Measurements from ENCODE around the gene ZNF622.

ZNF622 gene

GRCh38 chr5:16505140-16505891, 39.7 kb upstream of the ZNF622 start:
- no peak overlapping the region for H3K4me3 ChIP-seq (ENCODE audit: low read depth, low read length)
- TF ChIP-seq CTCF (IDR thresholded peaks at IDR 0.05; ENCODE audit: low read depth, low read length) = no peak
- in situ Hi-C loops (cut with HindIII; ENCODE audit: low sequenced_read_pairs) = no loop called here
- DNase-seq (ENCODE audit: low read depth, low spot score) = no peak

GRCh38 chr5:16504571-16504970, 39.0 kb upstream of the ZNF622 start:
- TF ChIP-seq CTCF (IDR thresholded peaks at IDR 0.05; ENCODE audit: low read depth, low read length) = no peak
- no peak for DNase-seq (ENCODE audit: low read depth, low spot score)
- no peak overlapping the region for H3K4me3 ChIP-seq (ENCODE audit: low read depth, low read length)
- in situ Hi-C loops (cut with HindIII; ENCODE audit: low sequenced_read_pairs) = no loop called here

- no peak for DNase-seq (ENCODE audit: low read depth, low spot score)
- no peak for TF ChIP-seq CTCF (IDR thresholded peaks at IDR 0.05; ENCODE audit: low read depth, low read length)
- in situ Hi-C loops (cut with HindIII; ENCODE audit: low sequenced_read_pairs) = no loop called here
- no peak overlapping the region for H3K4me3 ChIP-seq (ENCODE audit: low read depth, low read length)
Measured at GRCh38 chr5:16502866-16503265, 37.3 kb upstream of the ZNF622 start.

- TF ChIP-seq CTCF (IDR thresholded peaks at IDR 0.05; ENCODE audit: low read depth, low read length) = no peak
- DNase-seq (ENCODE audit: low read depth, low spot score) = no peak
- no peak overlapping the region for H3K4me3 ChIP-seq (ENCODE audit: low read depth, low read length)
- in situ Hi-C loops (cut with HindIII; ENCODE audit: low sequenced_read_pairs) = no loop called here
Measured at GRCh38 chr5:16500024-16500423, 34.4 kb upstream of the ZNF622 start.

GRCh38 chr5:16497546-16497945, 31.9 kb upstream of the ZNF622 start:
- H3K4me3 ChIP-seq (ENCODE audit: low read depth, low read length) = no peak overlapping the region
- DNase-seq (ENCODE audit: low read depth, low spot score) = no peak
- TF ChIP-seq CTCF (IDR thresholded peaks at IDR 0.05; ENCODE audit: low read depth, low read length) = no peak
- in situ Hi-C loops (cut with HindIII; ENCODE audit: low sequenced_read_pairs) = no loop called here

- in situ Hi-C loops (cut with HindIII; ENCODE audit: low sequenced_read_pairs) = no loop called here
- TF ChIP-seq CTCF (IDR thresholded peaks at IDR 0.05; ENCODE audit: low read depth, low read length) = no peak
- no peak for DNase-seq (ENCODE audit: low read depth, low spot score)
- H3K4me3 ChIP-seq (ENCODE audit: low read depth, low read length) = no peak overlapping the region
Measured at GRCh38 chr5:16493261-16493660, 27.7 kb upstream of the ZNF622 start.

Measured in astrocyte of the spinal cord (primary cell).